ENCODE data around the gene RERG. TPM values are rescaled to one million over a fixed set of nuclear protein-coding genes. Genes with fewer than 3 reads are reported as not detected.

Gene RERG
- polyA plus RNA-seq, 3 donors: not detected

- Histone ChIP-seq H3K4me2 (replicated peaks; ENCODE audit: extremely low read depth, low read length, poor library complexity, severe bottlenecking) (no peak overlapping the region), H3K79me2 (ENCODE audit: insufficient read depth, low read length) (no peaks in the 10 kb centered on the region), H3K9ac (ENCODE audit: insufficient read depth, low read length, poor library complexity, severe bottlenecking) (no peak overlapping the region), H3K27ac (ENCODE audit: low read depth in 1 of 2, low read length in 2 of 2) (no peak overlapping the region), H3K4me1 (ENCODE audit: control insufficient read depth in 1 of 2, insufficient read depth in 2 of 2, low read length in 2 of 2) (no peaks in the 10 kb centered on the region), H3K4me3 (replicated peaks in 1 of 3; ENCODE audit: low read depth in 2 of 3, low read length in 3 of 3) (no peak overlapping the region), H3K9me3 (replicated peaks in 1 of 2; ENCODE audit: control insufficient read depth in 1 of 2, insufficient read depth in 1 of 2, low read length in 2 of 2) (no peaks in the 10 kb centered on the region), H4K20me1 (ENCODE audit: insufficient read depth, low read length) (no peaks in the 10 kb centered on the region), H2AFZ (ENCODE audit: insufficient read depth, low read depth, low read length, poor library complexity, severe bottlenecking) (no peak overlapping the region), H3K36me3 (replicated peaks in 1 of 2; ENCODE audit: control insufficient read depth in 1 of 2, insufficient read depth in 2 of 2, low read length in 2 of 2) (no peaks in the 10 kb centered on the region), H3K27me3 (ENCODE audit: control insufficient read depth in 2 of 2, insufficient read depth in 2 of 2, low read length in 2 of 2) (no peaks in the 10 kb centered on the region)
- intact Hi-C loops (cut with micrococcal nuclease): no loop called here
- no CpG with 5 or more reads among the region's 2 CpGs for WGBS (ENCODE audit: insufficient coverage)
- no peak for DNase-seq
- no peak overlapping the region for H3K27ac Mint-ChIP-seq
- no peak overlapping the region for H3K4me3 Mint-ChIP-seq
- no peak for TF ChIP-seq CTCF (IDR thresholded peaks at IDR 0.05)
- no peaks in the 10 kb centered on the region for H3K4me1 Mint-ChIP-seq
- H3K9me3 Mint-ChIP-seq: no peaks in the 10 kb centered on the region
- H3K27me3 Mint-ChIP-seq (ENCODE audit: low read depth in 3 of 3): peaks cover 0 to 15% (median 2%) of the 10 kb centered on the region in 3 donors
- no peaks in the 10 kb centered on the region for H3K36me3 Mint-ChIP-seq
Measured at GRCh38 chr12:15179672-15180071, 41.5 kb downstream of the RERG start.

GRCh38 chr12:15173142-15173541, 48.1 kb downstream of the RERG start:
- intact Hi-C loops (cut with micrococcal nuclease): no loop called here
- no peak overlapping the region for H3K4me3 ChIP-seq (replicated peaks in 1 of 3; ENCODE audit: low read depth in 2 of 3, low read length in 3 of 3)
- H3K27me3 Mint-ChIP-seq (ENCODE audit: low read depth in 3 of 3): peaks cover 0 to 6% (median 4%) of the 10 kb centered on the region in 3 donors

More at GRCh38 chr12:15173142-15173541, 48.1 kb downstream of the RERG start:
- Histone ChIP-seq H3K79me2 (ENCODE audit: insufficient read depth, low read length) (no peaks in the 10 kb centered on the region), H3K9me3 (replicated peaks in 1 of 2; ENCODE audit: control insufficient read depth in 1 of 2, insufficient read depth in 1 of 2, low read length in 2 of 2) (no peaks in the 10 kb centered on the region), H2AFZ (ENCODE audit: insufficient read depth, low read depth, low read length, poor library complexity, severe bottlenecking) (no peak overlapping the region), H3K4me2 (replicated peaks; ENCODE audit: extremely low read depth, low read length, poor library complexity, severe bottlenecking) (no peak overlapping the region), H3K27ac (ENCODE audit: low read depth in 1 of 2, low read length in 2 of 2) (no peak overlapping the region), H3K27me3 (ENCODE audit: control insufficient read depth in 2 of 2, insufficient read depth in 2 of 2, low read length in 2 of 2) (peaks cover 0 to 3% of the 10 kb centered on the region in 2 donors), H3K4me1 (ENCODE audit: control insufficient read depth in 1 of 2, insufficient read depth in 2 of 2, low read length in 2 of 2) (no peaks in the 10 kb centered on the region), H4K20me1 (ENCODE audit: insufficient read depth, low read length) (no peaks in the 10 kb centered on the region), H3K36me3 (replicated peaks in 1 of 2; ENCODE audit: control insufficient read depth in 1 of 2, insufficient read depth in 2 of 2, low read length in 2 of 2) (no peaks in the 10 kb centered on the region), H3K9ac (ENCODE audit: insufficient read depth, low read length, poor library complexity, severe bottlenecking) (no peak overlapping the region)
- no peak for TF ChIP-seq CTCF (IDR thresholded peaks at IDR 0.05)
- Mint-ChIP-seq H3K4me1 (no peaks in the 10 kb centered on the region), H3K36me3 (no peaks in the 10 kb centered on the region), H3K4me3 (no peak overlapping the region), H3K9me3 (peaks cover 0 to 7% (median 0%) of the 10 kb centered on the region in 7 donors), H3K27ac (no peak overlapping the region)
- no CpG with 5 or more reads among the region's 2 CpGs for WGBS (ENCODE audit: insufficient coverage)
- no peak for DNase-seq

All from CD14-positive monocyte (primary cell).